PC-9 (cell line): ENCODE data around the gene TUBA4B. TPM values are rescaled to one million over a fixed set of nuclear protein-coding genes. Genes with fewer than 3 reads are reported as not detected.
"Not testable (repeated sequence)": the region's sequence is repeated elsewhere in the genome, so short reads cannot be mapped to it uniquely, and the experiment has no call there.

Experiments used
- BruUV-seq: library from RNA; stranded (reverse); fragments of 400-500 nt; replicated peaks from 2 replicates; lab custom pipeline; 2021; lab: Mats Ljungman, UMichigan
- CTCF ChIA-PET: fragments of 300-600 bp; sonication (Branson Sonifier 250); formaldehyde crosslinking; loops from one replicate; lab custom pipeline; 2022; ENCODE audit warnings: antibody characterized with exemption; lab: Charles Lee
- POLR2A ChIA-PET: fragments of 300-600 bp; sonication (Branson Sonifier 250); formaldehyde crosslinking; loops from one replicate; lab custom pipeline; 2022; ENCODE audit warnings: antibody characterized with exemption; ENCODE audit not compliant: unreplicated experiment; lab: Charles Lee
- DNase-seq, 2 experiments: peaks; one replicate each; pipeline versions ENCODE4 v3.0.0 to v3.0.0-alpha.2; 2015 to 2022; ENCODE audit warnings: mixed read lengths in 1 of 2
- H2AFZ ChIP-seq: fragments of 200-600 bp; sonication (generic); 2 replicates; pipeline ENCODE4 v1.8.1; 2017; ENCODE audit warnings: antibody characterized with exemption
- H3F3A ChIP-seq: fragments of 200-600 bp; sonication (generic); 2 replicates; pipeline ENCODE4 v1.8.1; 2017; ENCODE audit warnings: antibody characterized with exemption, mild to moderate bottlenecking, low read depth; ENCODE audit not compliant: insufficient read depth
- H3K27ac ChIP-seq: fragments of 200-600 bp; sonication (generic); 2 replicates; pipeline ENCODE4 v1.6.1; 2016; ENCODE audit warnings: mixed run types
- H3K27me3 ChIP-seq: fragments of 200-600 bp; sonication (generic); 2 replicates; pipeline ENCODE4 v1.6.1; 2016; ENCODE audit warnings: low read depth, mixed run types; ENCODE audit not compliant: insufficient read depth
- H3K36me3 ChIP-seq: fragments of 200-600 bp; sonication (generic); 2 replicates; pipeline ENCODE4 v1.6.1; 2016; ENCODE audit warnings: low read depth, mixed run types
- H3K4me1 ChIP-seq: fragments of 200-600 bp; sonication (generic); replicated peaks from 2 replicates; pipeline ENCODE4 v1.6.1; 2016; ENCODE audit warnings: mixed run types; ENCODE audit not compliant: insufficient read depth
- H3K4me2 ChIP-seq: fragments of 200-600 bp; sonication (generic); 2 replicates; pipeline ENCODE4 v1.6.1; 2017; ENCODE audit warnings: mixed run types
- H3K4me3 ChIP-seq: fragments of 200-600 bp; sonication (generic); 2 replicates; pipeline ENCODE4 v1.6.1; 2016; ENCODE audit warnings: mixed run types
- H3K79me2 ChIP-seq: fragments of 200-600 bp; sonication (generic); 2 replicates; pipeline ENCODE4 v1.6.1; 2017; ENCODE audit warnings: low read depth, mixed run types
- H3K9me2 ChIP-seq: fragments of 200-600 bp; sonication (generic); 2 replicates; pipeline ENCODE4 v1.8.1; 2017; ENCODE audit warnings: mild to moderate bottlenecking; ENCODE audit not compliant: insufficient read depth
- H3K9me3 ChIP-seq: fragments of 200-600 bp; sonication (generic); 2 replicates; pipeline ENCODE4 v1.8.1; 2016; ENCODE audit warnings: low read depth; ENCODE audit not compliant: insufficient read depth
- H4K20me1 ChIP-seq: fragments of 200-600 bp; sonication (generic); 2 replicates; pipeline ENCODE4 v1.8.1; 2017; ENCODE audit not compliant: insufficient read depth
- EZH2 ChIP-seq: fragments of 200-600 bp; sonication (generic); IDR thresholded peaks from 2 replicates; pipeline ENCODE4 v1.8.0; 2017; ENCODE audit warnings: antibody characterized with exemption, low read depth
- intact Hi-C: fragments of 100-400 bp; cut with micrococcal nuclease; formaldehyde crosslinking; loops from one replicate; pipeline ENCODE4 v1.10.0; 2022; ENCODE audit not compliant: unreplicated experiment
- total RNA-seq: library from RNA; stranded (reverse); gene quantifications from 2 replicates; pipeline ENCODE4 v1.2.3, GENCODE V29; 2021
- TF ChIP-seq, protein P1 (sequence below): fragments of 200-600 bp; sonication (generic); conservative IDR thresholded peaks from 2 replicates; pipeline ENCODE4 v1.6.1; 2017; ENCODE audit warnings: mixed run types, antibody characterized with exemption, mild to moderate bottlenecking, moderate library complexity

Gene TUBA4B
- total RNA-seq, 1 experiment from 2014 or later = not detected

DNA sequence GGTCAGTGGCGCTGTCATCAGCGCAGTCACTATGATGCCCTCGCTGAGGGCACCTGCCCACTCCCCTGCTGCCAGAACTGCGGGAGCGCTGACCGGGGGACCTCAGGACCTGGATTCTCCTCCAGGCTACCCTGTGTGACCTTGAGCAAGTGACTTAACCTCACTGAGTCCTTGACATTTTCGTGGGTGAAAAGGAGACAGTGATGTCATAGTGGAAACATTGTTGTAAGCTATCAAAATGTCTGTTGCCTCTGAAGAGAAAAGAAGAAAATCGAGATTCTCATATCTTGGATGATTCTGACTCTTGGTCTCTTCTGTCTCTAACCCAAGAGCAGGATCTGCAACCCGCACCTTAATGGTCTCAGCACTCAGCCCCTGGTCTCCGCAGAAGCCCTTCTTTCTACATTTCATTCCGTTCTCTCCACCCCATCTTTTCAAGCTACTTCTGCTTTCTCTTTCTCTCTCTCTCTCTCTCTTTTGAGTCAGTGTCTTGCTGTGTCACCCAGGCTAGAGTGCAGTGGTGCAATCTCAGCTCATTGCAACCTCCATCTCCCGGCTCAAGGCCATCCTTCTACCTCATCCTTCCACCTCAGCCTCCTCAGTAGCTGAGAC, 1.7 kb downstream of the TUBA4B start:
- no peak for DNase-seq
- intact Hi-C loops = no loop called here
- POLR2A ChIA-PET = interaction anchor here (0.7 to 0.8 kb wide), 2 partner anchors 16 to 19 kb away, joined by 4 to 8 read pairs; no protein-coding TSS in a partner anchor
- H3K4me3 ChIP-seq = peak overlapping the region; percentile 87
- H3K27me3 ChIP-seq = no peaks in the 10 kb centered on the region
- H3K36me3 ChIP-seq = 0 out of 2 replicates have a peak, but pooled peaks cover 6% of the 10 kb centered on the region
- peak overlapping the region; percentile 85 for H2AFZ ChIP-seq
- TF ChIP-seq, protein P1, sequence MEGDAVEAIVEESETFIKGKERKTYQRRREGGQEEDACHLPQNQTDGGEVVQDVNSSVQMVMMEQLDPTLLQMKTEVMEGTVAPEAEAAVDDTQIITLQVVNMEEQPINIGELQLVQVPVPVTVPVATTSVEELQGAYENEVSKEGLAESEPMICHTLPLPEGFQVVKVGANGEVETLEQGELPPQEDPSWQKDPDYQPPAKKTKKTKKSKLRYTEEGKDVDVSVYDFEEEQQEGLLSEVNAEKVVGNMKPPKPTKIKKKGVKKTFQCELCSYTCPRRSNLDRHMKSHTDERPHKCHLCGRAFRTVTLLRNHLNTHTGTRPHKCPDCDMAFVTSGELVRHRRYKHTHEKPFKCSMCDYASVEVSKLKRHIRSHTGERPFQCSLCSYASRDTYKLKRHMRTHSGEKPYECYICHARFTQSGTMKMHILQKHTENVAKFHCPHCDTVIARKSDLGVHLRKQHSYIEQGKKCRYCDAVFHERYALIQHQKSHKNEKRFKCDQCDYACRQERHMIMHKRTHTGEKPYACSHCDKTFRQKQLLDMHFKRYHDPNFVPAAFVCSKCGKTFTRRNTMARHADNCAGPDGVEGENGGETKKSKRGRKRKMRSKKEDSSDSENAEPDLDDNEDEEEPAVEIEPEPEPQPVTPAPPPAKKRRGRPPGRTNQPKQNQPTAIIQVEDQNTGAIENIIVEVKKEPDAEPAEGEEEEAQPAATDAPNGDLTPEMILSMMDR = no peak
- no peak for TF ChIP-seq EZH2
- peaks cover 39% of the 10 kb centered on the region for H3K4me1 ChIP-seq
- no peak overlapping the region for H3K27ac ChIP-seq
- H3K9me2 ChIP-seq = no peaks in the 10 kb centered on the region
- H3K4me2 ChIP-seq = peak overlapping the region; percentile 84
- H4K20me1 ChIP-seq = no peaks in the 10 kb centered on the region
- no TSS peak for BruUV-seq
- H3K9me3 ChIP-seq = no peaks in the 10 kb centered on the region
- H3K79me2 ChIP-seq = peaks cover 26% of the 10 kb centered on the region
- peaks cover 21% of the 10 kb centered on the region for H3F3A ChIP-seq
- CTCF ChIA-PET = interaction anchor here (0.6 kb wide), 1 partner anchor 13 kb away, joined by 4 read pairs; no protein-coding TSS in a partner anchor

DNA sequence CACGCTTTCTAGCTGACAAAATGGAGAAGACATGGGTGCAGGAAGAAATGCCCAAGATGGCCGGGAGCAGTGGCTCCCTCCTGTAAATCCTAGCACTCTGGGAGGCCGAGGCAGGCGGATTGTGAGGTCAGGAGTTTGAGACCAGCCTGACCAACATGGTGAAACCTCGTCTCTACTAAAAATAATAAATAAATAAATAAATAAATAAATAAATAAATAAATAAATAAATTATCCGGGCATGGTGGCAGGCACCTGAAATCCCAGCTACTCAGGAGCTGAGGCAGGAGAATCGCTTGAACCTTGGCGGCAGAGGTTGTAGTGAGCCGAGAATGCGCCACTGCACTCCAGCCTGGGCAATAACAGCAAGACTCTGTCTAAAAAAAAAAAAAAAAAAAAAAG, 5.9 kb downstream of the TUBA4B start:
- H3K4me1 ChIP-seq = peaks cover 11% of the 10 kb centered on the region
- H3K79me2 ChIP-seq, H3F3A ChIP-seq, CTCF ChIA-PET, H4K20me1 ChIP-seq, H2AFZ ChIP-seq, H3K9me2 ChIP-seq, BruUV-seq, POLR2A ChIA-PET, intact Hi-C loops, H3K4me2 ChIP-seq, H3K9me3 ChIP-seq, DNase-seq, H3K4me3 ChIP-seq, H3K27ac ChIP-seq, H3K27me3 ChIP-seq, H3K36me3 ChIP-seq: not testable (repeated sequence)

DNA sequence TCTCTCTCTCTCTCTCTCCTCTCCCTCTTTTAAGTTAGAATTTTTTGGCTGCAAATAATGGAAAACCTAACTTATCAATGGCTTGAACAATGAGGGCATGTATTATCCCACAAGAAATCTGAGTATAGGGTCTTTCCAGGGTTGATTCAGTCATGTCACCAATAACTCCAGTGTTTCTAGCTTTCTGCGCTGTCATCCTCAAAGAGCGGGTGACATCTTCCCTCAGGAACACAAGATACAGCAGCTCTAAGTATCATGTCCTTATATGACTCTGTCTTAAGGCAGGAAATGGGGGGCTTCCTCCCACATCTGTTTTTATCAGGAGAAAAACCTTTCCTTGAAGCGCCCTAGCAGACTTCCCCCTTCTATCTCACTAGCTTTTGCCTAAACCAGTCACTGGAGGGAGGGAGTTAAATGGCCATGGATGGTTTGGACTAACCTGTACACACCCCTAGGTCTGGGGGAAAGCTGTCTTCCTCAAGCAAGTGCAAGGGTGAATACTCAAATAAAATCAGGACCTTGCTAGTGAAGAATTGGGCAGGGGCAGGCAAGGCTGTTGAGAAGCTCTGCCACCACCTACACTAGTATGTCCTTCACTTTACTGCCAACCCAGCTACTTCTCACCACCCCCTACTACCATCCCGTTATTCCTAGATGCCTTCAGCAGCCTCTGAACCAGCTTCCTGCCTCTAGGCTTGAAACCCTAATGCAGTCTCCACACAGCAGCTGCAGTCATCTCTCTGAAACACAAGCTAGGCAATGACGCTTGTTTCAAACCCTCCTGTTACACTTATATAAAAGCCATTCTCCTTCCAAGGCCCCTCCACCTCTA, 8.2 kb downstream of the TUBA4B start:
- H3K36me3 ChIP-seq = no peaks in the 10 kb centered on the region
- ChIA-PET CTCF (no interaction called here), POLR2A (no interaction called here)
- no peaks in the 10 kb centered on the region for H3K4me1 ChIP-seq
- H3K9me2 ChIP-seq = no peaks in the 10 kb centered on the region
- H4K20me1 ChIP-seq = no peaks in the 10 kb centered on the region
- intact Hi-C loops = no loop called here
- TF ChIP-seq, protein P1 = no peak
- no peak for TF ChIP-seq EZH2
- H3K27me3 ChIP-seq = no peaks in the 10 kb centered on the region
- H3K79me2 ChIP-seq = no peaks in the 10 kb centered on the region
- no peak overlapping the region for H2AFZ ChIP-seq
- H3K4me2 ChIP-seq = no peak overlapping the region
- H3K9me3 ChIP-seq = no peaks in the 10 kb centered on the region
- BruUV-seq = no TSS peak
- DNase-seq = no peak
- no peak overlapping the region for H3K4me3 ChIP-seq
- no peak overlapping the region for H3K27ac ChIP-seq
- H3F3A ChIP-seq = no peaks in the 10 kb centered on the region
